GM12801 (cell line): ENCODE results near the gene EML4.

Experiments used
- CTCF ChIP-seq: IDR thresholded peaks from one replicate; pipeline ENCODE4 v1.5.1; 2011; ENCODE audit warnings: control low read depth; ENCODE audit not compliant: insufficient read length; ENCODE audit errors: extremely low read depth

EML4 gene

GRCh38 chr2:42169100-42169873 lies at the start of gene EML4:
EML4 (plus strand) TSS chr2:42169353; CDS start chr2:42169612, 259 bp downstream.
- no peak for TF ChIP-seq CTCF

GRCh38 chr2:42123426-42123825 lies 45.7 kb upstream of the EML4 start:
- TF ChIP-seq CTCF: no peak

GRCh38 chr2:42124011-42124785 lies 45.0 kb upstream of the EML4 start:
- TF ChIP-seq CTCF: no peak

- TF ChIP-seq CTCF: no peak
These were observed 43.1 kb upstream of the EML4 start for GRCh38 chr2:42125841-42126594.

- no peak for TF ChIP-seq CTCF
These were observed 41.4 kb upstream of the EML4 start for GRCh38 chr2:42127425-42128424.

- no peak for TF ChIP-seq CTCF
These were observed 40.2 kb upstream of the EML4 start for GRCh38 chr2:42128721-42129486.
